Retinal pigment epithelial cell (primary cell): ENCODE measurements around the gene CPVL.

Source experiments
- DNase-seq: peaks from one replicate; pipeline ENCODE4 v3.0.0-alpha.2; 2010; ENCODE audit warnings: low read depth
- H3K4me3 ChIP-seq: 2 replicates; pipeline ENCODE4 v1.5.1; 2011; ENCODE audit warnings: mild to moderate bottlenecking, low read length, control low read depth, moderate library complexity
- CTCF ChIP-seq: conservative IDR thresholded peaks from 2 replicates; pipeline ENCODE4 v1.5.1; 2011; ENCODE audit warnings: low read depth, low read length, control low read depth, inconsistent platforms

Gene CPVL

DNA sequence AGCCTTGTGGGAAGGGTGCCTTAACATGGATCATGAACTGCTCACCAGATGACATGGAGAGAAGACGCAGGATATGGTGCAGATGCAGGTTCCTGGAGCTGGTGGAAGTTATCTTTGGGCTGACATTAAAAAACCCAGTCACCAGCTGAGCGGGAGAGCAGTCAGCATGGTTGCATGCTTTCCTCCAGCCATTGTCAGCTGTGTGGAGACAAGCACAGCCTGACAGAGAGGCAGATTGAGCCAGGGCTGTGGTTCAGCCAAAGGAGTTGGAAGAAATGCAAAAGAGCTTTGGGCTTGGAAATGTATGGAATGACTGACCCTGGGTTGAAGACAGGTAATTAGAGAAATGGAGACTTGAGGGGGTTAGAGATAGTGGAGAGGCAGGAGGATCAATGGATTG, 79.7 kb downstream of the CPVL start:
- TF ChIP-seq CTCF = no peak
- DNase-seq = no peak
- H3K4me3 ChIP-seq = no peak overlapping the region

DNA sequence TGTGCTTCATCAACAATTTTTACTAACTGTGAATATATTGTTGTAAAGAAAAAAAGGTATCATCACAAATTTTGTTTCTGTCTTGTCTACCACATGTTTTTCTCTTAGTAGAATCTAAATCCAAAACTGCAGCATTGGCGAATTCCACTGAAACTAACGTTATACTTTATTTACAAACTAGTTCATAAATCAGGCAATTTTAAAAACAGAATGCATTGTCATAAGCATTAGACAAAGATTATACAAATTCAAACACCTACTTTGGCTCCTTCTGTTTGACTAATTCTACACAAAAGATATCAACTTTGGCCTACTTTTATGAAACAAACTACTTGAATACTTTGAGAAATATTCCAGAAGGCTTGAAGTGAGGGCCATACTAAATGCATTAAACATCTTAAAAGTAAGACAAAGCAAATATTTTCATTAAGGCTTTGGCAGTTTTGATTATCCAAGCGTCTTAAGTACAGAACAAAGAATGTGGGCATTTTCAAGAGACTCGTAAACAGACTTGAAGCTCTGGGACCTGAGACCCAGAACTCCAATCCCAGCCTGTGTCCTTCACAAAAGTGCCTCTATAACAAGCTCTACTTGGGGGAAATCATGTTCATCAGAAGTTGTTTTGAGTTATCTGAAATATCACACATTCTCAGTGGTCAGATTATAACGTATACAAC, 81.0 kb downstream of the CPVL start:
- H3K4me3 ChIP-seq = no peak overlapping the region
- TF ChIP-seq CTCF = no peak
- no peak for DNase-seq

DNA sequence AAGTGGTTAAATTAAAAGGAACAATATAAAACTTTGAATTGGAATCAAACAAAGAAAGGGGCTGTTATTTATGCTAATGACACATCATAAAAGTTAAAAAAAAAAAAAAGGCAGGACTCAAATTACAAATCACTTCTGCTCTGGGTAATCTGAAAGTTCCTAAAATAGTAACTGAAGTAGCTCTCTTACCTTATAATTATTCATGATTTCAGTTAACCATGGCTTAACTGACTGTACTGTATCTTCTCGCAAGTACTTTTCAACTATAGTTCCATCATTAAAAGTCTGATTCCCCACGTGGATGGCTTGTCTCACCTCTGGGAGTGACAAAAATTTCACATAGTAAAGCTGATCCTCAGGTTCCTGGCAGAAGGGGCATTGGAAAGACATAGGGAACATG, 82.5 kb downstream of the CPVL start:
- no peak for TF ChIP-seq CTCF
- no peak overlapping the region for H3K4me3 ChIP-seq
- DNase-seq = no peak

GRCh38 chr7:29063236-29063635, 83.1 kb downstream of the CPVL start:
- DNase-seq = no peak
- no peak for TF ChIP-seq CTCF
- no peak overlapping the region for H3K4me3 ChIP-seq

GRCh38 chr7:29053105-29053872, 93.0 kb downstream of the CPVL start:
- no peak for DNase-seq
- TF ChIP-seq CTCF = no peak
- H3K4me3 ChIP-seq = no peak overlapping the region

DNA sequence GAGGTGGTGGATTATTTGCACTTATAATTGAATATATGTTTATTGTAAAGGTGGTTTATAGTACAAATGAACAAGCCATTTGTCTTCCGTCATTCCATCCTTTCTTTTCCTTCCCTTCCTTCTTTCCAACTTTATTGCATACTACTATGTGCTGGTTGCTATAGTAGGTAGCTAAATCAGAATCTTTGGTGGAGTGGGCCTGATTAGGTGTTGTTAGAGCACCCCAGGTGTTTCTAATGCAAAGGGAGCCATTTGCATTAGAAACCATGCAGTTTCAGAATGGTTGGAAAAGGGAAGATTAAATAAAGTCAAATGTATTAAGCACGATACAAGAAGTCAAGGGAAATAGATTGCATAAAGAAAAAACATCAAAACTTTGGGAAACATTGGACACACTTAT, 99.4 kb downstream of the CPVL start:
- DNase-seq = no peak
- H3K4me3 ChIP-seq = no peak overlapping the region
- TF ChIP-seq CTCF = no peak
